Thoracic aorta (tissue), 2 donors: Measurements from ENCODE around the gene ZNF688. TPM values are rescaled to one million over a fixed set of nuclear protein-coding genes. Genes with fewer than 3 reads are reported as not detected.

Experiments
- ATAC-seq: fragments of 150-250 bp; one replicate; pipeline ENCODE4 v1.8.0; 2017; ENCODE audit warnings: low read depth; ENCODE audit not compliant: insufficient number of reproducible peaks, low FRiP score
- DNase-seq: peaks from one replicate; pipeline ENCODE4 v3.0.0-alpha.2; 2020; ENCODE audit warnings: low spot score
- H3K27ac ChIP-seq, 2 donors: fragments of 200-600 bp; sonication (generic); 1 replicate in 1 of 2; 2 replicates in 1 of 2; pipeline ENCODE4 v1.5.1; 2016; ENCODE audit warnings: mild to moderate bottlenecking in 2 of 2, moderate library complexity in 2 of 2
- H3K27me3 ChIP-seq: fragments of 200-600 bp; sonication (generic); replicated peaks from 2 replicates; pipeline ENCODE4 v1.6.0; 2016; ENCODE audit warnings: mild to moderate bottlenecking; ENCODE audit not compliant: insufficient read depth
- H3K36me3 ChIP-seq: fragments of 200-600 bp; sonication (generic); one replicate; pipeline ENCODE4 v1.5.1; 2016
- H3K4me1 ChIP-seq, 2 donors: fragments of 200-600 bp; sonication (generic); 1 replicate in 1 of 2; 2 replicates in 1 of 2; pipeline versions ENCODE4 v1.5.1 to v1.6.0; 2016; ENCODE audit warnings: low read depth in 2 of 2, mild to moderate bottlenecking in 1 of 2; ENCODE audit not compliant: control insufficient read depth in 1 of 2
- H3K4me3 ChIP-seq: fragments of 200-600 bp; sonication (generic); 2 replicates; pipeline ENCODE4 v1.5.1; 2016; ENCODE audit warnings: mild to moderate bottlenecking
- H3K9me3 ChIP-seq: fragments of 200-600 bp; sonication (generic); 2 replicates; pipeline ENCODE4 v1.5.1; 2016
- CTCF ChIP-seq: fragments of 200-600 bp; sonication (generic); IDR thresholded peaks from one replicate; pipeline ENCODE4 v1.5.1; 2019; ENCODE audit warnings: antibody characterized with exemption
- total RNA-seq, 2 donors: library from RNA; depleted of rRNA; stranded (reverse); fragments of >200 nt; gene quantifications; one replicate each; pipeline versions ENCODE4 v1.1.0 to v1.2.3, GENCODE V29; 2016

The ZNF688 gene
- total RNA-seq, 2 donors from 2014 or later: 9.2 to 24.2 TPM

DNA sequence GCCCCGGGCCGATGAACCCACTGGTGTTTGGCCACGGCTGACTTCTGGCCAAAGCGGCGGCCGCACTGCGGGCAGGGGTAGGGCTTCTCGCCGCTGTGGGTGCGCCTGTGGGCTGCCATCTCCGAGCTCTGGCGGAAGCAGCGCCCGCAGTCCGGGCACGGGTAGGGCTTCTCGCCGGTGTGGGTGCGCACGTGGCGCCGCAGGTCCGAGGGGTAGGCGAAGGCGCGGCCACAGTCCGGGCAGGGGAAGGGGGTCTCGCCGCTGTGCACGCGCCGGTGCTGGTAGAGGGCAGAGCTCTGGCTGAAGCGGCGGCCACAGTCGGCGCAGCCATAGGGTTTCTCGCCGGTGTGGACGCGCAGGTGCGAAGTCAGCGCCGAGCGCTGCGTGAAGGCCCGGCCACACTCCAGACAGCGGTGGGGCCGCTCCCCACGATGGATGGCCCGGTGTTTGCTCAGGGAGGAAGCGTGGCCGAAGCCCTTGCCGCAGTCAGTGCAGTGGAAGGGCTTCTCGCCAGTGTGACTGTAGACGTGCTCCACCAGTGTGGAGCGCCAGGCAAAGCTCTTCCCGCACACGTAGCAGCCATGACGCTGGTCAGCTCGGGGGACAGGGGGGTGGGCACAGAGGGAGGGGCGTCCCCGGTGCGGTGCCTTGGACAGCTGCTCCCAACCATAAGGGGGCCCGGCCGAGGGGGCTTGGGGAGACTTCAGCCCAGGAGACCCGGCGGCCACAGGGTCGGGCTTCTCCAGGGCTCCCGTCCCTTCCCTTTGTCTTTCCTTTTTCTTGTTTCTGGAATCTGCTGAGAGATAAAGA lies 16.0 kb downstream of the ZNF688 start:
- Histone ChIP-seq H3K4me1 (peaks cover 5 to 17% of the 10 kb centered on the region in 2 donors), H3K9me3 (no peaks in the 10 kb centered on the region), H3K4me3 (no peak overlapping the region), H3K27me3 (no peaks in the 10 kb centered on the region), H3K36me3 (peaks cover 22% of the 10 kb centered on the region), H3K27ac (no peak overlapping the region)
- ATAC-seq (no peak), DNase-seq (no peak)
- TF ChIP-seq CTCF: no peak

- Histone ChIP-seq H3K4me3 (no peak overlapping the region), H3K36me3 (peaks cover 22% of the 10 kb centered on the region), H3K27ac (no peak overlapping the region), H3K27me3 (no peaks in the 10 kb centered on the region), H3K4me1 (peaks cover 5 to 17% of the 10 kb centered on the region in 2 donors), H3K9me3 (no peaks in the 10 kb centered on the region)
- no peak for TF ChIP-seq CTCF
- ATAC-seq (no peak), DNase-seq (no peak)
These were observed 16.8 kb downstream of the ZNF688 start for GRCh38 chr16:30554557-30555314.

DNA sequence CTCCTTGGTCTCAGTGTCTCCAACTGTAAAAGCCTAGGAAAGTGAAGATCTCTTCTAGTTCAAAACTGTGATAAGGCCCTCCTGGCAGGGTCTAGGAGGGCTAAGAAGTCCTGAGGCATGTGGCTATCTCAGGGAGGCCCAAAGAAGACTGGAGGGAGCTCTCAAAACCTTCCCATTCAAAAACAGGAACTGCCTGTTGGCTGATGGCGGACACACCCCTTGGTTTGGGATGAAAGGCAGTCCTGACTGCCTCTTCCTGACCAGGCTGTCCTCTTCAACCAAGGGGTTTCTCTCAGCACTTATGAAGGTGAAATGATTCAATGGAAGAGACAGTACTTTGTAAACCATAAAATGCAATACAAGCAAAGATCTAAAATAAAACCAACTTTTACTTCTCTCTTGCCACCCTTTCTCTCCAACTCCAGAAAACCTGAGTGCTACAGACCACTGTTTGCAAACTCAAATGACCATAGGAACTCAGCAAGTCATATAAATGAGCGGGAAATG lies 18.1 kb downstream of the ZNF688 start:
- H3K27me3 ChIP-seq: no peaks in the 10 kb centered on the region
- H3K9me3 ChIP-seq: no peaks in the 10 kb centered on the region
- DNase-seq (no peak), ATAC-seq (no peak)
- peaks cover 22% of the 10 kb centered on the region for H3K36me3 ChIP-seq
- no peak overlapping the region for H3K27ac ChIP-seq
- TF ChIP-seq CTCF: no peak
- peaks cover 5 to 17% of the 10 kb centered on the region in 2 donors for H3K4me1 ChIP-seq
- H3K4me3 ChIP-seq: no peak overlapping the region

- no peaks in the 10 kb centered on the region for H3K27me3 ChIP-seq
These were observed 18.6 kb downstream of the ZNF688 start for GRCh38 chr16:30552956-30553355.

More at GRCh38 chr16:30552956-30553355, 18.6 kb downstream of the ZNF688 start:
- Histone ChIP-seq H3K4me3 (no peak overlapping the region), H3K4me1 (peaks cover 5 to 17% of the 10 kb centered on the region in 2 donors), H3K36me3 (peaks cover 22% of the 10 kb centered on the region), H3K9me3 (no peaks in the 10 kb centered on the region), H3K27ac (no peak overlapping the region)
- no peak for DNase-seq
- TF ChIP-seq CTCF: no peak
- no peak for ATAC-seq
